HEK293T (cell line): ENCODE data around the gene GPBP1.

Source experiments
- ARNT ChIP-seq: fragments of 450-650 bp; IDR thresholded peaks from 2 replicates; pipeline ENCODE4 v1.6.1; 2017; ENCODE audit warnings: mild to moderate bottlenecking
- BHLHE40 ChIP-seq: fragments of 450-650 bp; IDR thresholded peaks from 2 replicates; pipeline ENCODE4 v1.6.1; 2016; ENCODE audit warnings: mild to moderate bottlenecking, moderate library complexity, borderline replicate concordance
- ELF4 ChIP-seq: fragments of 450-650 bp; IDR thresholded peaks from 2 replicates; pipeline ENCODE4 v1.6.1; 2017; ENCODE audit warnings: antibody characterized with exemption
- FOXK2 ChIP-seq: fragments of 450-650 bp; IDR thresholded peaks from 2 replicates; pipeline ENCODE4 v1.6.1; 2016; ENCODE audit warnings: mild to moderate bottlenecking
- LEF1 ChIP-seq: fragments of 450-650 bp; IDR thresholded peaks from 2 replicates; pipeline ENCODE4 v1.6.1; 2017; ENCODE audit warnings: mild to moderate bottlenecking, borderline replicate concordance
- NFRKB ChIP-seq: fragments of 450-650 bp; IDR thresholded peaks from 2 replicates; pipeline ENCODE4 v1.6.1; 2016; ENCODE audit warnings: mild to moderate bottlenecking, moderate library complexity
- SP1 ChIP-seq: fragments of 450-650 bp; IDR thresholded peaks from 2 replicates; pipeline ENCODE4 v1.6.1; 2017
- SUZ12 ChIP-seq: fragments of 450-650 bp; IDR thresholded peaks from 2 replicates; pipeline ENCODE4 v1.6.1; 2016; ENCODE audit warnings: mild to moderate bottlenecking
- TARDBP ChIP-seq: fragments of 450-650 bp; IDR thresholded peaks from 2 replicates; pipeline ENCODE4 v1.6.1; 2016
- ZNF384 ChIP-seq: fragments of 450-650 bp; IDR thresholded peaks from 2 replicates; pipeline ENCODE4 v1.6.1; 2016
- TF ChIP-seq, protein P1 (sequence below): fragments of 450-650 bp; IDR thresholded peaks from 2 replicates; pipeline ENCODE4 v1.6.1; 2016

DNA sequence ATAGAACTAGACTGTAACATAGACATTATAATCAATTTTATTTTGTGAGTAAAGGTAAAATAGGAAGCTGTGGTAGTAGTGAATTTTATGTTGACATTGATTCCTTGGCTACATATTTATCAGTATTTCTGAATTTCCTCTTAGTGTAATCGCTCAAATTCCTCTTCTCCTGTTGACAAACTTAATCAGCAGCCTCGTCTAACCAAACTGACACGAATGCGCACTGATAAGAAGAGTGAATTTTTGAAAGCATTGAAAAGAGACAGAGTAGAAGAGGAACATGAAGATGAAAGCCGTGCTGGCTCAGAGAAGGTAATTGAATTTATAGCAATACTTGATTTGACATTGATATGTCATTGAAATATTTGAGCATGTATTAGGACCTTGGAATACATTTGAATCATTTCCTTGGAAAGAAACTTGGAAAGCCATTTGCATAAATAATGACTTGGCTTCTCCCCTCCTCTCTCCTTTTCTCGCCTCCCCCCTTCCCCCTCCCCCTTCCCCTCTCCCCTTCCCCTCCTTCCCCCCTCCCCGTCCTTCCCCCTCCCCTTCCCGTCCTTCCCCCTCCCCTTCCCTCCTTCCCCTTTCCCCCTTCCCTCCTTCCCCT is 75.5 kb downstream of the GPBP1 start:
- no peak for TF ChIP-seq SP1
- no peak for TF ChIP-seq FOXK2
- TF ChIP-seq LEF1, result no peak
- TF ChIP-seq ZNF384, result no peak
- TF ChIP-seq SUZ12, result no peak
- TF ChIP-seq, protein P1, sequence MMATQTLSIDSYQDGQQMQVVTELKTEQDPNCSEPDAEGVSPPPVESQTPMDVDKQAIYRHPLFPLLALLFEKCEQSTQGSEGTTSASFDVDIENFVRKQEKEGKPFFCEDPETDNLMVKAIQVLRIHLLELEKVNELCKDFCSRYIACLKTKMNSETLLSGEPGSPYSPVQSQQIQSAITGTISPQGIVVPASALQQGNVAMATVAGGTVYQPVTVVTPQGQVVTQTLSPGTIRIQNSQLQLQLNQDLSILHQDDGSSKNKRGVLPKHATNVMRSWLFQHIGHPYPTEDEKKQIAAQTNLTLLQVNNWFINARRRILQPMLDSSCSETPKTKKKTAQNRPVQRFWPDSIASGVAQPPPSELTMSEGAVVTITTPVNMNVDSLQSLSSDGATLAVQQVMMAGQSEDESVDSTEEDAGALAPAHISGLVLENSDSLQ, result no peak
- TF ChIP-seq NFRKB, result no peak
- no peak for TF ChIP-seq ARNT
- no peak for TF ChIP-seq TARDBP
- no peak for TF ChIP-seq ELF4
- no peak for TF ChIP-seq BHLHE40
